Left cardiac atrium (tissue), 4 donors: Measurements from ENCODE around the gene AHRR. TPM values are rescaled to one million over a fixed set of nuclear protein-coding genes. Genes with fewer than 3 reads are reported as not detected.

Source experiments
- ATAC-seq, 2 donors: fragments of 200-7000 bp; cut with Tn5 transposase; one replicate each; pipeline ENCODE4 v1.9.1; 2020; ENCODE audit warnings: mild to moderate bottlenecking in 2 of 2, moderate library complexity in 2 of 2
- DNase-seq: peaks from one replicate; pipeline ENCODE4 v3.0.0-alpha.2; 2020
- intact Hi-C, 2 donors: fragments of 100-400 bp; cut with DNase I; formaldehyde crosslinking; loops; one replicate each; pipeline versions ENCODE4 v1.14.1 to v1.15.1; 2022 to 2023
- total RNA-seq, 2 donors: library from RNA; stranded (reverse); fragmentation: NEBNext Ultra II Directional; extraction: Animal tissue kit (Norgen Biotek cat#: 25700); gene quantifications; one replicate each; pipeline ENCODE4 v1.2.1, GENCODE V29; 2021
- donor health status: DM: no; HTN: yes; CAD: no.
- donor health status: DM: no; HTN: yes; CAD: no; lungs with severe emphysema.
- donor health status: DM: yes; HTN: yes; CAD: no.
- donor health status: Dilated cardiomyopathy.

The AHRR gene
- total RNA-seq, 2 donors from 2014 or later: 1.9 to 3.8 TPM

- intact Hi-C loops: loop anchor here in 1 of 2 donors (10.0 kb wide), 1 partner anchor 125 kb away; no protein-coding TSS in a partner anchor
- ATAC-seq: no peak
- no peak for DNase-seq
Observed at GRCh38 chr5:439636-440035, 118.1 kb downstream of the AHRR start.

- intact Hi-C loops: no loop called here
- ATAC-seq: no peak
- DNase-seq: no peak
Observed at GRCh38 chr5:440401-441201, 119.1 kb downstream of the AHRR start.

GRCh38 chr5:441996-442334, 120.5 kb downstream of the AHRR start:
- DNase-seq (no peak), ATAC-seq (no peak)
- intact Hi-C loops: no loop called here

- DNase-seq: peak; percentile 84
- peak; percentile 96 to 98 for ATAC-seq
- intact Hi-C loops: no loop called here
Observed at GRCh38 chr5:442335-443238, 121.1 kb downstream of the AHRR start, which contains the start of gene EXOC3. Gene EXOC3, plus strand, starts transcription at chr5:443176. Its CDS starts 3,030 bp downstream, at chr5:446206.

GRCh38 chr5:443239-444151, 122.0 kb downstream of the AHRR start:
- DNase-seq (no peak), ATAC-seq (peak; percentile 13 to 40)
- intact Hi-C loops: no loop called here

- no peak for DNase-seq
Observed at GRCh38 chr5:444226-444625, 122.7 kb downstream of the AHRR start.

GRCh38 chr5:445591-445990, 124.1 kb downstream of the AHRR start:
- intact Hi-C loops: no loop called here
- ATAC-seq: no peak
- peak; percentile 11 for DNase-seq

More at GRCh38 chr5:444226-444625, 122.7 kb downstream of the AHRR start:
- intact Hi-C loops: no loop called here
- no peak for ATAC-seq

- intact Hi-C loops: no loop called here
- DNase-seq (peak; percentile 15), ATAC-seq (no peak)
Observed at GRCh38 chr5:446066-446882, 124.8 kb downstream of the AHRR start.

- peak; percentile 15 for DNase-seq
- intact Hi-C loops: no loop called here
- no peak for ATAC-seq
Observed at GRCh38 chr5:446883-447263, 125.4 kb downstream of the AHRR start.

- ATAC-seq (no peak), DNase-seq (peak; percentile 19)
- intact Hi-C loops: no loop called here
Observed at GRCh38 chr5:447501-447900, 126.0 kb downstream of the AHRR start.

GRCh38 chr5:448061-448765, 126.7 kb downstream of the AHRR start:
- ATAC-seq: peak; percentile 60 to 72
- intact Hi-C loops: no loop called here
- DNase-seq: peak; percentile 41

- intact Hi-C loops: no loop called here
- no peak for ATAC-seq
Observed at GRCh38 chr5:448766-449090, 127.2 kb downstream of the AHRR start.

GRCh38 chr5:449151-449550, 127.6 kb downstream of the AHRR start:
- intact Hi-C loops: no loop called here
- DNase-seq (no peak), ATAC-seq (no peak)

More at GRCh38 chr5:448766-449090, 127.2 kb downstream of the AHRR start:
- DNase-seq: no peak

- DNase-seq (no peak), ATAC-seq (no peak)
- intact Hi-C loops: loop anchor here in 1 of 2 donors (10.0 kb wide), 1 partner anchor 163 kb away; the partner anchor contains the start of gene CEP72
Observed at GRCh38 chr5:451587-452458, 130.3 kb downstream of the AHRR start.

- intact Hi-C loops: loop anchor here in 1 of 2 donors (10.0 kb wide), 1 partner anchor 162 kb away; the partner anchor contains the start of gene CEP72
- DNase-seq: peak; percentile 7
- no peak for ATAC-seq
Observed at GRCh38 chr5:452978-453710, 131.6 kb downstream of the AHRR start.
